ENCODE measurements around the gene MVK. TPM values are rescaled to one million over a fixed set of nuclear protein-coding genes. Genes with fewer than 3 reads are reported as not detected.

Gene MVK
- total and polyA plus RNA-seq, 4 donors = 22.4 to 62.7 (median 37.2) TPM

GRCh38 chr12:109535231-109535862 is 38.2 kb upstream of the MVK start:
- H3K36me3 ChIP-seq (ENCODE audit: control insufficient read depth in 4 of 4, insufficient read depth in 4 of 4, low read length in 4 of 4) = peaks cover 6 to 46% (median 19%) of the 10 kb centered on the region in 4 donors

GRCh38 chr12:109535863-109536250 is 37.7 kb upstream of the MVK start:
- Histone ChIP-seq H3K4me1 (ENCODE audit: control insufficient read depth in 5 of 5, insufficient read depth in 5 of 5, low read length in 5 of 5) (peaks cover 0 to 6% (median 0%) of the 10 kb centered on the region in 5 donors), H3K9ac (ENCODE audit: insufficient read depth in 1 of 2, low read length in 2 of 2) (no peak overlapping the region), H3K4me3 (no peak overlapping the region), H3K27me3 (ENCODE audit: control insufficient read depth in 3 of 3, insufficient read depth in 3 of 3, low read length in 2 of 3) (no peaks in the 10 kb centered on the region), H3K36me3 (ENCODE audit: control insufficient read depth in 4 of 4, insufficient read depth in 4 of 4, low read length in 4 of 4) (peaks cover 3 to 43% (median 17%) of the 10 kb centered on the region in 4 donors), H3K9me3 (ENCODE audit: control insufficient read depth in 4 of 4, insufficient read depth in 3 of 4, low read length in 3 of 4) (no peaks in the 10 kb centered on the region), H3K27ac (ENCODE audit: low read depth in 1 of 2, low read length in 1 of 2) (no peak overlapping the region)
- DNase-seq (no peak), ATAC-seq (ENCODE audit: insufficient read depth, low FRiP score) (no peak)
- WGBS, 2 donors = 90 to 92% methylated on average over 5 of the region's 5 CpGs
- TF ChIP-seq CTCF (IDR thresholded peaks at IDR 0.05; ENCODE audit: control extremely low read depth, extremely low read depth) = no peak

More at GRCh38 chr12:109535231-109535862, 38.2 kb upstream of the MVK start:
- H3K9me3 ChIP-seq (ENCODE audit: control insufficient read depth in 4 of 4, insufficient read depth in 3 of 4, low read length in 3 of 4) = no peaks in the 10 kb centered on the region
- H3K27me3 ChIP-seq (ENCODE audit: control insufficient read depth in 3 of 3, insufficient read depth in 3 of 3, low read length in 2 of 3) = no peaks in the 10 kb centered on the region
- 90 to 94% methylated on average over 25 of the region's 25 CpGs for WGBS, 2 donors
- H3K27ac ChIP-seq (ENCODE audit: low read depth in 1 of 2, low read length in 1 of 2) = no peak overlapping the region
- H3K4me1 ChIP-seq (ENCODE audit: control insufficient read depth in 5 of 5, insufficient read depth in 5 of 5, low read length in 5 of 5) = peaks cover 0 to 6% (median 0%) of the 10 kb centered on the region in 5 donors
- no peak overlapping the region for H3K4me3 ChIP-seq
- ATAC-seq (ENCODE audit: insufficient read depth, low FRiP score) (no peak), DNase-seq (no peak)
- no peak for TF ChIP-seq CTCF (IDR thresholded peaks at IDR 0.05; ENCODE audit: control extremely low read depth, extremely low read depth)
- no peak overlapping the region for H3K9ac ChIP-seq (ENCODE audit: insufficient read depth in 1 of 2, low read length in 2 of 2)

GRCh38 chr12:109537136-109537535 is 36.5 kb upstream of the MVK start:
- no peak for TF ChIP-seq CTCF (IDR thresholded peaks at IDR 0.05; ENCODE audit: control extremely low read depth, extremely low read depth)
- Histone ChIP-seq H3K27ac (ENCODE audit: low read depth in 1 of 2, low read length in 1 of 2) (no peak overlapping the region), H3K36me3 (ENCODE audit: control insufficient read depth in 4 of 4, insufficient read depth in 4 of 4, low read length in 4 of 4) (peaks cover 0 to 38% (median 11%) of the 10 kb centered on the region in 4 donors), H3K9ac (ENCODE audit: insufficient read depth in 1 of 2, low read length in 2 of 2) (no peak overlapping the region), H3K4me1 (ENCODE audit: control insufficient read depth in 5 of 5, insufficient read depth in 5 of 5, low read length in 5 of 5) (peaks cover 0 to 6% (median 0%) of the 10 kb centered on the region in 5 donors), H3K4me3 (no peak overlapping the region), H3K27me3 (ENCODE audit: control insufficient read depth in 3 of 3, insufficient read depth in 3 of 3, low read length in 2 of 3) (no peaks in the 10 kb centered on the region), H3K9me3 (ENCODE audit: control insufficient read depth in 4 of 4, insufficient read depth in 3 of 4, low read length in 3 of 4) (no peaks in the 10 kb centered on the region)
- 90 to 95% methylated on average over 8 of the region's 8 CpGs for WGBS, 2 donors
- DNase-seq (no peak), ATAC-seq (ENCODE audit: insufficient read depth, low FRiP score) (no peak)
